Measurements from ENCODE around the gene KANSL1.

The KANSL1 gene

DNA sequence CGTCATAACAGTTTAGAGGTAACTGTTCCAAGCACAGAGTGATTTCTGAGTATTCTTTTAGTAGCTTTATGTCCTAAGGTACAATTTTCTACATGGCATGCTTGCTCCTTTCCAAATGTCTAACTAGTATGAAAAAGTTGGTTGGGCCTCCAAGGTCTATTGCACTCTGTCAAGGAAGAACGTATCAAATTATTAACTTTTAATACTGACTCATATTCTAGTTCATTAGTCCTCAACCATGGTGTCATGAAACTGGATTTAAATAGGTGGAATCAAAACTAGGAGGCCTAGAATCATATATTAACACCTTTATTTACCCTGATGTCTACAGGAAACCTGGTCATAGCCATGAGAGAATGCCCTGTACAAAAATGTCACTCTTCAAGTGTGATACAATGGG lies 132.8 kb downstream of the KANSL1 start:
- no peak for DNase-seq

DNA sequence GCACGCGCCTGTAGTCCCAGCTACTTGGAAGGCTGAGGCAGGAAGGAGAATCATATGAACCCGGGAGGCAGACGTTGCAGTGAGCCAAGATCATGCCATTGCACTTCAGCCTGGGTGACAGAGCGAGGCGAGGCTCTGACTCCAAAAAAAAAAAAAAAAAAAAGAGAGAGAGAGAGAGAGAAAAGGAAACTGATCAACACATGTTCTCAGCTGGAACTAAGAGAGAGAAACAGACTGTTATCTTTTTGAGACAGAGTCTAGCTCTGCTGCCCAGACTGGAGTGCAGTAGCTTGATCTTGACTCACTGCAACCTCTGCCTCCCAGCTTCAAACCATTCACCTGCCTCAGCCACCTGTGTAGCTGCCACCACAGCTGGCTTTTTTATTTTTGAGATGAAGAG lies 133.7 kb downstream of the KANSL1 start:
- no peak for DNase-seq

DNA sequence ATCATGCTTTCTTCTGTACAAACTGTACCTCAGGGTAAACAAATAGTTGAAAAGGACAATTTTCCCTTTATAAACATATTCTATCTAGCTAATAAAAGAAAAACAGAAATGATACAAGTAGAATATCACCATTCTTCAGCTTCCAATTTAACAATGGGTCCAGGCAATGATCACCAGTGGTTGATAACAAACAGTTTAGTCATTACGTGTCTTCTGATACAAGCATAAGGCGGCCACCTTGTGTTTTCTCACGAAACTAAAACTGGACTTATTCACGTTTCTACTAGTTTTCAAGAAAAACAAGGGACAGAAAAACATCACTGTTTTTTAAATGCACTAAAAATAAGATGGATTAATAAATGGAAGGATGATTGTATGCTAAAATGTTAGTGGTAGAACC lies 135.9 kb downstream of the KANSL1 start:
- DNase-seq = no peak

DNA sequence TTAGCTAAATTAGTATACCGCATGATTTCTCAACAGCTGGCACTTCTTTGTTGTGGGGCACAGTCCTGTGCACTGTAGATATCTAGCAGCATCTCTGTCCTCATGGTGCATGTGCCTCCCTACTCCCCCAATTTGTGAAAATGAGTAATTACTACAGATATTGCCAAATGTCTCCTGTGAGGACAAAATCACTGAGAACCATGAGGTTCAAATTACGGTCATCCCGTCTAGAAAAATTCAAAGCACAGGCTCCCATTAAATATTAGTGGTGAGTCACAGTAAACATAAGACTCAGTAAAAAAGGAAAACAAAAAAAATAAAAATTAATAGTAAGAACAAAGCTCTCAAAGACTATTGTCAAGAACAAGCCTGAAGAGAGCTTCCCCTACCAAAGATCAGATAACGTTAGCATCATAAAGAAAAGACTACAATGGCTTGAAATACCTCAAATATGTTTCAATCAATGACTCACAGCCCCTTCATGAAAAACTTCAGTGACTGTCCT lies 136.4 kb downstream of the KANSL1 start:
- DNase-seq = no peak

DNA sequence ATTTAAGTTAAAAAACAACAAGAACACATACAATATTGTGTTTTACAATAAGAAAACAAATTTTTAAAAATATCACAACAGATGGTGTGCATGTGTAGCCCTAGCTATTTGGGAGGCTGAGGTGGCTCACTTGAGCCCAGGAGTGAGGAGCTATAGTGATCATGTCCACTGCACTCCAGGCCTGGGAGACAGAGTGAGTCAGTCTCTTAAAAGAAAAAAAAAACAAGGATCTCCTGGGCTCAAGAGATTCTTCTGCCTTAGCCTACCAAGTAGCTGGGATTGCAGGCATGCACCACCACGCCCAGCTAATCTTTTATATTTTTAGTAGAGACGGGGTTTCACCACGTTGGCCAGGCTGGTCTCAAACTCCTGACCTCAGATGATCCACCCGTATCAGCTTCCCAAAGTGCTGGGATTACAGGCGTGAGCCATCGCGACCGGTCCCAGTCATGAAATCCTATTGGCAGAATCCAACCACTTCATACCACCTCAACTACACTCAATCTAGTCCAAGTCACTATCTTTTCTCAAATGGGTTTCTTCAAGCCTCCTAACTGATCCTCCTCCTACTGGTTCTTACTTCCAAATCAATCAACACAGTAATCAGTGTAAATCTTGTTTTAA lies 139.2 kb downstream of the KANSL1 start:
- no peak for DNase-seq

DNA sequence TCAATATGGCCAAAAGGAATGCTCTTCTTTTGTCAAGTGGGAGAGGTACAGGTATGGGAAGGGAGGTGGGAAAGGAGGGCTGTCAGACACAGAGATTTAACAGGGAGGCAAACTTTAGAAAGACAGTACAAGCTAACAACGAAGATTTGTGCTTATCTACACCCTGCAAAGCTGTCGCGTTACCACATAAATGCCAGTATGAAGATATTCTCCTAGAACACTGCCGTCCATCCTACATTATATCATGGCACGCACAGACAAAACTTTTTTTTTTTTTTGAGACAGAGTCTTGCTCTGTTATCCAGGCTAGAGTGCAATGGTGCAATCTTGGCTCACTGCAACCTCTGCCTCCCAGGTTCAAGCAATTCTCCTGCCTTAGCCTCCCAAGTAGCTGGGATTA lies 143.6 kb downstream of the KANSL1 start:
- no peak for DNase-seq

DNA sequence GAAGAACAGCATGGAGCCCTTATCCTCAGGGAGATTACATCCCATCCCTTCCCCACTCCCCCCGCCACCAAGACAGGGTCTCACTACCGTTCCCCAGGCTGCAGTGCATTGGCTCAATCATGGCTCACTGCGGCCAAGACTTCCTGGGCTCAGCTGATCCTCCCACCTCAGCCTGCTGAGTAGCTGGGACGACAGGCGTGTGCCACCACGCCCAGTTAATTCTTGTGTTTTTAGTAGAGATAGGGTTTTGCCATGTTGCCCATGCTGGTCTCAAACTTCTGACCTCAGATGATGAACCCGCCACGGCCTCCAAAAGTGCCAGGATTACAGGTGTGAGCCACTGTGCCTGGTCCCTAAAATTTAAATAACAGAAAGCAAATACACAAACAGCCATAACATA lies 145.4 kb downstream of the KANSL1 start:
- no peak for DNase-seq

DNA sequence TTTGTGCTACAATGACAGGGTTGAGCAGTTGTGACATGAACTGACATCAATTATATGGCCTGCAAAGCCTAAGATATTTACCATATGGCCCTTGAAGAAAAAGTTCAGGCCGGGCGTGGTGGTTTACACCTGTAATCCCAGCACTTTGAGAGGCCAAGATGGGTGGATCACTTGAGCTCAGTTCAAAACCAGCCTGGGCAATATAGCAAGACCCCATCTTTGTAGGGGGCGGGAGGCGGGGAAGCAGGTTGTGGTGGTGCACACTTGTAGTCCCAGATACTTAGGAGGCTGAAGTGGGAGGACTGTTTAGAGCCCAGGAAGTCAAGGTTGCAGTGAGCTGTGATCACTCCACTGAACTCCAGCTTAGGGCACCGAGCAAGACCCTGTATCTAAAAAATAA lies 145.8 kb downstream of the KANSL1 start:
- DNase-seq = no peak

DNA sequence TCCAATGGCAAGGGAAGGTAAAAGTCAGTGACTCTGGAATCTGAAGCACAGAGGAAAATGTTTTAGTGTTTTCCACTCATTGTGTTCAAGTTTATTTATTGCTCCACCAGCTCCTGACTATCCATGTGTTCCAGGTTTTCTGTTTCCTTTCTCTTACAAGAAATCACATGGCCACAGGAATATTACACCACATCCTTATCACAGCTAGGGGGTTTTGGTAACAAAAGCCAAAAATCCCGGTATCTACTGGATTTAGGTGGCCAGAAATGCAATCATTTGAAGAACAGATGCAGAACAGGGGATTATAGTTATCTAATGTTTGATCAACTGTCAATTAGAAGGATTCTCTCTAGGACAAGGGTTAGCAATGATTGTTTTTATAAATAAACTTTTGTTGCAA lies 146.3 kb downstream of the KANSL1 start:
- DNase-seq = no peak

DNA sequence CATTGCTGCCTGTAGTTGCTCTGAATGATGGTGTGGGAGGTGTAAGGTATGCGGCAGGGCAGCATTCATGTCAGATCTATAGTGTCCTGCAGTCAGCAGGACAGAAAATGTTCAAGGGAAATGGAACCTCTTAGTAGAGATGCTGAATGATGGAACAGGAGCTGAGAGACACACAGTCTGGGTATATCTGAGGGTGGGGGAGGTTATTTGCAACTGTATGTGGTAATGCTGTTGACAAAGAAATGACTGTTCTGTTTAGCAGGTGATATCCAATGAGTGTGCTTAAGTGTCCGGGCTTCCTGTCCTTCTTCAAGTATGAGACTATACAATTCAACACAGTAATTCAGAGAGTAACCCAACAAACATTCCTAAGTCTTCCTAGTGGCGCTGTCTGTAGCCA lies 147.6 kb downstream of the KANSL1 start:
- no peak for DNase-seq

DNA sequence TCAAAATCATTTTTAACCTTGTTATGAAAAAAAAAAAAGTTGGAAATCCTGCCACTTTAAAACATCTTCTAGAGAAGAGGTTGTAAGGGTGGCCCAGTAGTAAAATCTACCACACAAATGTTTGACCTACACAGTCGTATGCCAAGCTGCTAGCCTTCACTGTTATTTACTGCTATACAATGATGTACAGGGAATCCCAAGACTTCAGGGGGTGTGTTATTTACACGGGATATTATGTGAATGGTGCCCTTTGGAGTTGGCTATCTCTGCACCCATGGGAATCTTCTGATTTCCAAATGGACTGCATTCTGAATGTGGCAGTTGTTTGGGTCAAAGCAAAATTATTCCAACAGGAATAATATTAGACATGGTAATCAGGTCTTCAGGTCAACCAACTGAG lies 148.2 kb downstream of the KANSL1 start:
- DNase-seq = no peak

DNA sequence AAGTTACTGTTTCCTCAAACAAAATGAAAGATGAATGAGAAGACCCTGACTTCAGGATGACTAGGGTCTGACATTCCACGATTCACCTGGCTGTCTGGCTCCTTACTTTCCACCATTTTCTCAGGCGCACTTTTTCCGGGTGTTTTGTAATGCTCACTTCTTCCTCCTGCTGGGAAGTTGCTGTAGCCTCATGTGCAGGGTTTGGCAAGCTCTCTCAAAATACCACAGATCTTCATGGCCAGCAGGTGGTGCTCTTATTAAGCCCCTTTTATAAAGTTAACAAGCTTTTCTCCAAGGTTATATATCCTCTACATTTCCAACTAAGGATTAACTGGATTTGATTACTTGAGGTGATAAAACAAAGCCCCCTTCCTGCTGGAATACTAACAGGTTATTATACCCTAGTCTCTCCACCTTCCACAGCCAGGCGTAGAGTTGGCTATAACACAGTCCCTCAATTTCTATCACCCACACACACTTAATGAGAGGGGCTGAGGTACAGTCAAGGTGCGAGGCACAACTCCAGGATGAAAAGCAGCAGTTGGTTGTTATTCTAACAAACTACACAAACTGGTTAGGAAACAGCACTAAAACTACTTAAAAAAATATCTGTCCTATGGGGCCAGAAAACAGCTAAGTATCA lies 148.8 kb downstream of the KANSL1 start:
- DNase-seq = peak; percentile 73 to 94

DNA sequence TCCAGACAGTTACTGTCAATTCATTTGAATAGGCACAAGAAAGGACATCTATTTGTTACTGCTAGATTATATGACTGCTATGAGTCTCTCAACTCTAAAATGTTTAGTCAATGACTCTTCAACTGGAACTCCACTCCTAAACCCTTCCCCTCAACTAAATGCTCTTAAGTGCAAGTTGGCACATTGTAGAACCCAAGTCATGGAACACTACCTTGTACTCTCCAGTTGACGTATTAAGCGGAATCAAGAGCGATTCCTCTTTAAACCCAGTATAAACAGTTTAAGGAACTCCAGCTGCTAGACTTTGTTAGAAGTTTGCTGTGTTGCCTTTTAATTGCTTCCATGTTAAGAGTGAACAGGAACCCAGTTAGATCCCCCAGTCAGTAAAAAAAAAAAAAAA lies 149.6 kb downstream of the KANSL1 start:
- no peak for DNase-seq

DNA sequence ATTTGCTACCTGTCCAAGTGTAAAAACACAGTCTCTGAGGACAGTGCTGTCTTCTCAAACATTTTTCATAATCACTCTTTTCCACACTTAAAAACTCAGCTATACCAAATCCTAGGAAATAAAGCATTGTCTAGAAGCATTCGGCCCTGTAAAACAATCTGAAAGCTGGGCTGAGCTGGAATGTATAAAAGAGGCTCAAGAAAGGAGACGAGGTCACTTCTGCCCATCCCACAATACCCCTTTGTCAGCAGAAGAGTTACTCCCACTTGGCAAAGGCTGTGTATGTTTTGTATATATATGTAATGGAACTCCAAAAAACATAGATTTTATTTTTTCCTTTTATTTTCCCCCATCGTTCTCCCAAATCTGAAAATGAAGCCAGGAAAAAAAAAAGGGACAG lies 150.3 kb downstream of the KANSL1 start:
- DNase-seq = no peak

DNA sequence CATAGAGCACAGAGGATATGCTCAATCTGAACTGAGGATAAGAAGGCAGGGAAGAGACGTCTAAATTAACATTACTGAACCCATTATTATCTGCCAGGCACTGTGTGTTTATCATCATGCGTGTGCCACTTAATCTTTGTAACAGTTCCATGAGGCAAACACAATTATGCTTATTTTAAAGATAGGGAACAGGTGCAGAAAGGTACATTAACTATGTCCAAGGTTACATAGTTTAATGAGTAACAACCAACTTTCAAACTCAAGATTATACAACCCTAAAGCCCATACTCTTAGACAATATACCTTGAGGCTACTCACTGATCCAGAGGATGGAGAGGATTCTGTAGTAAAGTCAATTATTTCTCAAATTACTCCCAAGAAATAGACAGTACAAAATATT lies 151.0 kb downstream of the KANSL1 start:
- DNase-seq = no peak

DNA sequence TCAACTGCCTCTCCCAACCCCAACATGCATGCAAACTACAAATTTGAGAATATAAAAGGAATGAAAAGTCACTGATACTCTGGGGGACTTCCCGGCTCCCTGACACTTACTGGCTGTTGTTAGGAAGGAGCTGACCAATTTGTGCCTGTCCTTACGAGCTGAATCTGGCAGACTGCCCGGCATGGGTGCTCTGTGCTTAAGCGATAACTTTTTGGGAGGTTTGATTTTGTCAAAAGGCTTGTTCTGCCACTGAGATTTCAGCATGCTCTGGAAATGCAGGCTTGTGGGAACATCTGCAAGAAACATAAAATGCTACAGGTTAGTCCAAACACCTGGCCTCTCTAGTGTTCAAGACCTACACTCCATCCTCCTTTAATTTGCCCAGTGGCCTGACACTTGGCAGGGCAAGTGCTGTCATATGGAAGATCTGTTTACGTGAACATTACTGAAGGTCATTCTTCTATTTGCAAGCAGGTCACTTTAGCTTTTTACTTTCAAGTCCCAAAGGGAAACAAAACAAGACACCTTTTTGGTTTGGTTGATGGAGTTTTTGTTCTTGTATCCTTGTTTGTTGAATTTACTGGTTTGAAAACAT lies 153.5 kb downstream of the KANSL1 start:
- DNase-seq = no peak

DNA sequence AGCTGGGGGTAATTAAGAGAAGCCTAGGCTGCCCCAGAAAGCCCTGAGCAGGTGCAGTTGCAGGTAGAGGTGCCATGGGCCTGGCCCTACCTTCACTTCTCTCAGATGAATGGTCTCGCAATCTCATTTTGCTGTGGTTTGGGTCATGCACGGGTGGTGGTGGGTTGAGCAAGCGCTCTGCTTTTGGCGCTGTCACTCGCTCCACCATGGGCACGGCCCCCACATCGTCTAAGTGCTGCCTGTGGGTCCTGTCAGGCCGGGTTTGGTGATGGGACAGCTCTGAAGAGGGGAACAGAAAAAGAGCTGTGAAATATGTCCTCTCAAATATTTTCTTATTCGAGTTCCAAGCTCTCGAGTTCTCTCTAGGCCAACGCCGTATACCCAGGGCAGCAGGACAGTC lies 154.3 kb downstream of the KANSL1 start:
- no peak for DNase-seq

DNA sequence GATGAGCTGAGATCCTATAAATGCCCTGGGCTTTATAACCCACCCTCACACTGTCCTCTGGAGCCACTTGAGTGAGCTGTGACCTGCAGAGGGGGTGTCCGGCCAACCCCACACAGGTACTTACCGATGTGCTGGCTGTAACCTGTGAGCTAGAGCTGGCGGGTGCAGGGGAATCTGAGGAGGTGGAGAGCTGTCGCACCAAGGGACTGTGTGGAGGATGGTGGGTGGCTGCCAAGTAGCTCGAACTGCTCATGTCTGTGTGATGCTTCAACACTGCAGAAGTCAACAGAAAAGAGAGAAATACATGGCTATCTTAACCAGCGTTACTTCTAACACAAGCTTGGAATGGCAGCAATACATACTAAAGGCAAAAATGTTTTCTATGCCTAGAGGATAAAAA lies 154.8 kb downstream of the KANSL1 start:
- DNase-seq = no peak

DNA sequence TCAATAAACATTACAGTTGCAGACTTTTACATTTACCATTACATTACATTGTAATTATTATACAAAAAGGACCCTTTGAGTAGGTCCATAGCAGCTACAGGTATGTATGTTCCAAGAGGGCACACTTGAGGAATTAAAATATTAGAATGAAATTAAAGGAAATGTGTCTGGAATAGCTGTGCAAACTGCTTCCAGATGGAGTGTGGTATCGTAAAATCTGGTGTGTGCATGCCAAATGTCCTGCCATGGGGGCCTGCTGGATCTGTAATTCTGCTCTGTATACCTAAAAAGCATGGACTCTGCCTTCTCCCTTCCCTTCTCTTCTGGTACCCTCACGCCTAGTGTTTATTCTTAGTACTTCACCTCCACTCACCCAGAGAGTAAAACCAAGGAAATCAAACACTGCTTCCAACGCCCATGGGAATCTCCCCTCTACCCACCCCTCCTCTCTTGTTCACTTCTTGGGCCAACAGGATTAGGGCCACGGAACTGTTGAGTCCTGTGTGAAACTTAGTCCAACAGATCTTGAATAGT lies 155.4 kb downstream of the KANSL1 start:
- no peak for DNase-seq

DNA sequence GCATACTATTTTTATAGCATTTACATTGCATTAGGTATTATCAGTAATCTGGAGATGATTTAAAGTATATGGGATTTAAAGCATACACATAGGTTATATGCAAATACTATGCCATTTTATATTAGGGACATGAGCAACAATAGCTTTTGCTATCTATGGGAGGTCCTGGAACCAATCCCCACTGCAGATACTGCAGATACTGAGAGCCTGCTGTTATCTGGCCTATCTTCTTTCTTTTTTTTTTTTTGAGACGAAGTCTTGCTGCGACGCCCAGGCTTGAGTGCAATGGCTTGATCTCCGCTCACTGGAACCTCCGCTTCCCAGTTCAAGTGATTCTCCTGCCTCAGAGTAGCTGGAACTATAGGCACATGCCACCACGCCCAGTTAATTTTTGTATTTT lies 156.7 kb downstream of the KANSL1 start:
- no peak for DNase-seq

DNA sequence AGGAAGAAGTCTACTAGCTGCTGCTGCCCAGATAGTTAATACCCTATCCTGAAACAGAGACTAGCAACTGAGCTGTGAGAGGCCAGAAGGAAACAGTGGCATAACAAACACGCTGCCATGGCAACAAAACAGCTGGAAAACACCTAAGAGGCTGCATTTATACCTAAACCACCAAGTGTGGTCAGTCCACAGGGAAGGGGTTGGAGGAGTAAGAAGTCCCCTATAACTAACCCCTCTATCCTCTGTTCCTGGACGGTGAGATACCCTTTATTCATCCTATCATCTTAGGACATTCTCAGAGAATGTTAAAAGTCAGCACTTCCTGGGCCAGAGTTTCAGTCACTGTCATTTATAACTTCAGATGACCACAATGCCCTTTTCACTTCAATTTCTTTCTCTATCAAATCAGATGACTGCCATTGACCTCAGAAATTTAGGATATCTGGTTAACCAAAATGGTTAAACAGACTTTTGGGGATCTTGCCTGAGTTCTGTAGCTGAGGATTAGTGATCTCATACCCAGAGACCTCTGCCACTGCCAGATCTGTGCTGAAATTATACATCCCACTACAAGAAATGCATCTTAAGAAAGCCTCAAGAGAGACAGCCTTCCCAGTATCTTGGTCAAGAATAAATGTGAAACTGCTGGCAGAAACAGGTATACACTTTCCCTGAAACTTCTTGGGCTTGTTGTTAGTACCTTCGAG lies 158.0 kb downstream of the KANSL1 start:
- no peak for DNase-seq

DNA sequence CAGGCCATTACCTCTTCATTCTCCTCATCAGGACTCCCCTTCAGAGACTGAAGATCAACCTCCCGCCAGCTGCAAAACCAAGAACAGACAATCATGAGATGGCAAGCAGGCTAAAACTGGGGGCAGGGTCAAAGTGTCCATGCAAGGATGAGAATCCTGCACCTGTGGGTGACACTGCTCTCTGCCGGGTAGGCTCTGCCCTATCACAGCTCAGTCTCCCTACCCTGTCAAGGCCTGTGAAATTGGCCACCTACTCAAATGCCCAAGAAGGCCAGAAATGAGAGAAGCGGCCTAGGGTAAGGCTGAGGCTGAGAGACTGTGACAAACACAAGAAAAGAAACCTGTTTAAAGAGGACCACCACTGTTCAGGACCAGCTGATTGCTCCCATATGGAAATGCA lies 159.8 kb downstream of the KANSL1 start:
- DNase-seq = no peak

DNA sequence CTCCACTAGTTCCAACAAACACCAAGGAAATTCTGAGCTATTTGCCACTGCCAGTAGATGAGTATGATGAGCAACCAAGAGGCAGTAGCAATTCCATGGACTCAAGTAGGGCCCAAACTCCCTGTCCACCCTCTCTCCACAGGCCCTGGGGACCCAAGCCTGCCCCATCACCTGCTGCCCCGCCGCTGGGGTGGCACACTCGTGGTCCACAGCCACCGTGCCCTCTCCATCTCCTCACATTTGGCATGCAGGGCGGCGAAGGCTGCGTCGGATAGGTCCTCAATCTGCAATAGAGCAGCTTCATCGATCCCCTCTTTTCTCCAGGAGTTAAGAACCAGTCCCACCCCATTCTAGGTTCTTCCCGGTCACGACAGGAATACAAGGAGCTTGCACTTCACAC lies 160.3 kb downstream of the KANSL1 start:
- no peak for DNase-seq

DNA sequence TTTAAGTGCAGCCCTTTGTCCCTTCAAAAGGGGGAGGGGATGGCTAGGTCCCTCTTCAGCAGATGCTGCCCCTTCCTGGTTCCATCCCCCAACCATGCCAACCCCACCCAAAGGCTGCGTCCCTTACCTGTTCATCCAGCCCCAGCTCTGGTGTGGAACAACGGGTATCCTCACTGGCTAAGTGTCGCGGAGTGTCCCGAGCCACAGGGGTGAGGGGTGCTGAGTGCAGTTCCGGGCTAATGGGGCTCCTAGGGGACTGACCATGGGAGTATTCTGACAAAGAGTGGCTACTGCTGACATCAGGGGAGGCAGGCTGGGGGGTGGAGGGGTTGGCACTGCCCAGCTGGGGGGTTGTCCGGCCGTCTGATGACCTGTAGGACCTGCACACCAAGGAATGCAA lies 161.3 kb downstream of the KANSL1 start:
- DNase-seq = no peak
